22Rv1 (cell line): Measurements from ENCODE around the gene TMEM174.

ENCODE experiments used
- H3K27ac ChIP-seq: fragments of 450-650 bp; 2 replicates; pipeline ENCODE4 v1.5.1; 2017
- CTCF ChIP-seq: fragments of 450-650 bp; IDR thresholded peaks from 2 replicates; pipeline ENCODE4 v1.5.1; 2017; ENCODE audit warnings: mild to moderate bottlenecking
- ZFX ChIP-seq: fragments of 450-650 bp; IDR thresholded peaks from 2 replicates; pipeline ENCODE4 v1.6.1; 2017; ENCODE audit warnings: antibody characterized with exemption, borderline replicate concordance

TMEM174 gene

GRCh38 chr5:73222173-73222572 lies 49.2 kb downstream of the TMEM174 start:
- no peak for TF ChIP-seq CTCF
- TF ChIP-seq ZFX: no peak
- H3K27ac ChIP-seq: no peak overlapping the region
